Coronary artery (tissue), 2 donors: ENCODE results near the gene TLR5.

Experiments used
- DNase-seq: peaks from one replicate; pipeline ENCODE4 v3.0.0-alpha.2; 2017; ENCODE audit warnings: low spot score
- H3K27ac ChIP-seq, 2 donors: fragments of 200-600 bp; sonication (generic); one replicate each; pipeline ENCODE4 v1.5.1; 2016 to 2019
- H3K4me3 ChIP-seq: fragments of 200-600 bp; sonication (generic); 2 replicates; pipeline ENCODE4 v1.5.1; 2016; ENCODE audit warnings: mild to moderate bottlenecking, moderate library complexity
- TF ChIP-seq, protein P1 (sequence below): fragments of 200-600 bp; sonication (generic); IDR thresholded peaks from one replicate; pipeline ENCODE4 v1.5.1; 2019; ENCODE audit warnings: antibody characterized with exemption

The TLR5 gene

DNA sequence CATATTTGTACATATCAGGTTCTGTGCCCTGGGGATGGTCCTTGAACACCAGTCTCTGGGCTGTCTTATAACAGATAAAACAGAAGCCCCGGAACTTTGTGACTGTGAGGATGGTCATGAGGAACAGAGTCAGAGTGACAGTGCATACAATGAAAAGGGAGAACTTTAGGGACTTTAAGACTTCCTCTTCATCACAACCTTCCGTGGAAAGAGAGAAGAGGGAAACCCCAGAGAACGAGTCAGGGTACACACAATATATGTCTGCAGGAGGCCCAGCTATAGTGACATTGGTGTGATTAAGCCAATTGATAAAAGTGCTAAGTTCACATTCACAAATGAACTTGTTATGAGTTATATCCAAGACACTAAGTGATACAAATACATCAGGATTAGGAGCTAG lies 32.1 kb downstream of the TLR5 start:
- no peak overlapping the region for H3K27ac ChIP-seq
- no peak overlapping the region for H3K4me3 ChIP-seq
- DNase-seq, result no peak
- TF ChIP-seq, protein P1, sequence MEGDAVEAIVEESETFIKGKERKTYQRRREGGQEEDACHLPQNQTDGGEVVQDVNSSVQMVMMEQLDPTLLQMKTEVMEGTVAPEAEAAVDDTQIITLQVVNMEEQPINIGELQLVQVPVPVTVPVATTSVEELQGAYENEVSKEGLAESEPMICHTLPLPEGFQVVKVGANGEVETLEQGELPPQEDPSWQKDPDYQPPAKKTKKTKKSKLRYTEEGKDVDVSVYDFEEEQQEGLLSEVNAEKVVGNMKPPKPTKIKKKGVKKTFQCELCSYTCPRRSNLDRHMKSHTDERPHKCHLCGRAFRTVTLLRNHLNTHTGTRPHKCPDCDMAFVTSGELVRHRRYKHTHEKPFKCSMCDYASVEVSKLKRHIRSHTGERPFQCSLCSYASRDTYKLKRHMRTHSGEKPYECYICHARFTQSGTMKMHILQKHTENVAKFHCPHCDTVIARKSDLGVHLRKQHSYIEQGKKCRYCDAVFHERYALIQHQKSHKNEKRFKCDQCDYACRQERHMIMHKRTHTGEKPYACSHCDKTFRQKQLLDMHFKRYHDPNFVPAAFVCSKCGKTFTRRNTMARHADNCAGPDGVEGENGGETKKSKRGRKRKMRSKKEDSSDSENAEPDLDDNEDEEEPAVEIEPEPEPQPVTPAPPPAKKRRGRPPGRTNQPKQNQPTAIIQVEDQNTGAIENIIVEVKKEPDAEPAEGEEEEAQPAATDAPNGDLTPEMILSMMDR, result no peak

DNA sequence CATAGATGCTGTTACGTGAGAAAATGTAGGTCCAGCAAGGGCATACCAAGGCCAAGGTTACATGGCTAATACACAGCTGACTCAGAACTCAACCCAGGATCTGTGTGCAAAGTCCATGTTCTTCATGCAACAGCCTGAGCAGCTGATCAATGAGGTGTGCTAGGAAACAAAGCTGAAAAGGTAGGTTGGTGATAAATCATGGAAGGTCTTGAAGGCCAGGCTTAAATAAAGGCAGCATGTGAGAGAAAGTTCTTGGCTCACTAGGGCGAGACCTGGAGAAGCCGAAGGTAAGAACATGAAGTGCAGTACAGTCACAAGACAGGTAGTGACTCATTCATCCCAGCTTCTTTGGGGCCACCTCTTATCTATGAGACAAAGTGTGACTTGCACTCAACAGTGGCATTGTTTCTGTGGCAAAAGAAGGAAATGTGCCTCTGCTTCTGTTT lies 33.4 kb downstream of the TLR5 start:
- no peak overlapping the region for H3K4me3 ChIP-seq
- no peak overlapping the region for H3K27ac ChIP-seq
- no peak for DNase-seq
- TF ChIP-seq, protein P1, result no peak

DNA sequence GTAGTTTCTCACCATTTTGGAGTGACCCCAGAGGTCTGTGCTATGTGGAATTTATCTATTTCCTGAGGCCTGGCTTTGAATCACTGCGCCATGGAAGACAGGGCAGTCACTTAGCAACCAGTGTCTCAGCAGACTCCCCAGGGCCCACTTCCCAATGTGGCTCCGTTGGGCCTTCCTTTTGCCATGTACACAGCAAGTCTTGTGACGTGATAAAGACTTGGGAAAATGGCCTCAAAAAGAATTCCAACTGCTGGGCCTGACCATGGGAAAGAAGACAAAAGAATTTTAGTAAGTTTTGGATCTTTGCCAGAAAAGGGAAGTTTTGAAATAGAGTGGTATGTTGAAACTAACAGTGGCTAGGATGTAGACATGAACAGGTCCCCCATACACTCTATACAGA lies 36.2 kb downstream of the TLR5 start:
- Histone ChIP-seq H3K4me3 (no peak overlapping the region), H3K27ac (no peak overlapping the region)
- TF ChIP-seq, protein P1, result no peak
- DNase-seq, result no peak

DNA sequence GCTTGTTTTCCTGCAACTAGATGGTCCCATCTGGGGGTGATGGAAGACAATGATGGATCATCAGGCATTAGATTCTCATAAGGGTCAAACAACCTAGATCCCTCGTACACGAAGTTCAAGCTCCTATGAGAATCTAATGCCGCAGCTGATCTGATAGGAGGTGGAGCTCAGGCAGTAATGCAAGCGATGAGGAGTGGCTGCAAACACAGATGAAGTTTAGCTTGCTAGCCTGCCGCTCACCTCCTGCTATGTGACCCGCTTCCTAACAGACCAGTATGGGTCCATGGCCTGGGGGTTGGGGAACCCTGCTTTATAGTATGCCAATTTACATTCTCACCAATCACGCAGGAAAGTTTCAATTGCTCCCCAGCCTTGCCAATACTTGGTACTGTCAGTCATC lies 37.5 kb downstream of the TLR5 start:
- DNase-seq, result no peak
- TF ChIP-seq, protein P1, result no peak
- Histone ChIP-seq H3K4me3 (no peak overlapping the region), H3K27ac (no peak overlapping the region)

DNA sequence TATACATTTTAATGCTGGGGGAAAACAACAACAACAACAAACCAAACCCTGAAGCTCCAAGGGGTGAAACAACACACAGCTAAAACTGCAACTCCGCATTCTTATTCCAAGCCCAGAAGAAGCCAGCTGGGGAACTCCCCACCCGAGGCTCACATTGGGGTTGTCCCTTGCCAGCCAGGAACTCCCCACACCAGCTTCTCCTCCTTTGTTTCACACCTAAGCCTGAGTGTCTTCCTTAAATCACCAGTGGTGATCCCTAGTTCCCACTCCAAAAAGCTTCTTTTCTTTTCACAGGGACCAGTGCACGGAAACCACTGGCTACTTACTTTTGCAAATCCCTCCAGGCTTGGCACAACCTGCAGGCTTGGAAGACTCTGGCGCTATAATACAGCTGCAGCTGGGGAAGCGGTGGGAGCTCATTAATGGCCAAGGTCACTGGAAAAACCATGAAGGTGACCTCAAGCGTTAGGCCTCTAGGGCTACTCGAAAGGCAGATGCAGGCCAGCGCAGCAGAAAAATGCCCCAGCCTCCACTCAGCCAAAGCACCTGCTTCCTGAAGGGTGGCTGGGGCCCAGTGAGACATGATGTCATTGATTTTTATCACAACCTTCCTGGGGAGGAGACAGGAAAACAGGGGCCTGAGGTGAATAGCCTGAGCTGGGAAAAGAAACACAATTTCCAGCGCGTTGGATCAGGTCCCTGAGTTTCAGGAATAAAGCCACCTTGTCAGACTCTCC lies 40.1 kb downstream of the TLR5 start:
- no peak overlapping the region for H3K27ac ChIP-seq
- no peak for DNase-seq
- TF ChIP-seq, protein P1, result no peak

DNA sequence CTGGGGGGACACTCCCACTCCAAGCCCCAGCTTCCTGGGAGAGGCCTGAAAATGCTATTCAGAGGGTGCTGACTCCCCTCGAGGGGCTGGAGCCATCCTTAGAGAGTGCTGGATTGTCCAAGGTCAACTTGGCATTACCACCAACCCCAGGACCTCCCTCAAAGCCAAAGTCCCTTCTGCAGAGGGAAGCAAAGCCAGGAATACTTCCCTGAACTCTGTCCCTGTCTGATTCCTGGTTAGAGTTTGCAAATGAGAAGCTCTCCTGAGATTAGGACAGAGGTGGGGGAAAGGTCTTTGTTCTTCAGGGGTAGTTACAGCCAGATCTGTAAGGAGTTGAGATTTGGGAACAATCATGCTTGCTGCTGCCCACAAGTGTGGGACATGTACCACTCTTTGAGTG lies 45.3 kb downstream of the TLR5 start:
- DNase-seq, result no peak
- Histone ChIP-seq H3K4me3 (no peak overlapping the region), H3K27ac (no peak overlapping the region)
- TF ChIP-seq, protein P1, result no peak

More for the DNA sequence above, 40.1 kb downstream of the TLR5 start:
- H3K4me3 ChIP-seq, result no peak overlapping the region

DNA sequence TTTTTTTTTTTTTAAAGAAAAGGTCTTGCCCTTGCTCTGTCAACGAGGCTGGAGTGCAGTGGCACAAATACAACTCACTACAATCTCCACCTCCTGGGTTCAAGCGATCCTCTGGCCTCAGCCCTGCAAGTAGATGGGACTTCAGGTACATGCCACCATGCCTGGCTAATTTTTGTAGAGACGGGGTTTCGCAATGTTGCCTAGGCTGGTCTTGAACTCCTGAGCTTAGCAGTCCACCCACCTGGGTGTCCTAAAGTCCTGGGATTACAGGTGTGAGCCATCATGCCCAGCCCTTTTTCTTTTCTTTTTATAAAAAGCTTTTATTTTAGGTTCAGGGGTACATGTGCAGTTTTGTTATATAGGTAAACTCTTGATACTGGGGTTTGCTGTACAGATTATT lies 47.2 kb downstream of the TLR5 start:
- H3K4me3 ChIP-seq, result no peak overlapping the region
- TF ChIP-seq, protein P1, result no peak
- no peak for DNase-seq
- H3K27ac ChIP-seq, result no peak overlapping the region
